PC-9 (cell line): Measurements from ENCODE around the gene AGAP1.

Source experiments
- CTCF ChIP-seq: fragments of 200-600 bp; sonication (generic); conservative IDR thresholded peaks from 2 replicates; pipeline ENCODE4 v1.6.1; 2017; ENCODE audit warnings: mixed run types, antibody characterized with exemption, mild to moderate bottlenecking, moderate library complexity
- EZH2 ChIP-seq: fragments of 200-600 bp; sonication (generic); IDR thresholded peaks from 2 replicates; pipeline ENCODE4 v1.8.0; 2017; ENCODE audit warnings: antibody characterized with exemption, low read depth

- no peak for TF ChIP-seq CTCF
- TF ChIP-seq EZH2, result no peak
Measured at GRCh38 chr2:235496239-235496621, 2.4 kb downstream of the AGAP1 start.
